Choroid plexus epithelial cell (primary cell): Measurements from ENCODE around the gene DRD4.
"Not testable (repeated sequence)": the region's sequence is repeated elsewhere in the genome, so short reads cannot be mapped to it uniquely, and the experiment has no call there.

Source experiments
- DNase-seq: peaks from one replicate; pipeline ENCODE4 v3.0.0-alpha.2; 2010; ENCODE audit warnings: low read depth
- H3K4me3 ChIP-seq: 2 replicates; pipeline ENCODE4 v1.5.1; 2011; ENCODE audit warnings: low read depth, mild to moderate bottlenecking, control low read depth, low read length, moderate library complexity
- CTCF ChIP-seq: conservative IDR thresholded peaks from 2 replicates; pipeline ENCODE4 v1.5.1; 2011; ENCODE audit warnings: low read depth, mild to moderate bottlenecking, control low read depth, inconsistent platforms, low read length, moderate library complexity

DRD4 gene

GRCh38 chr11:645536-645935 lies 8.5 kb downstream of the DRD4 start:
- H3K4me3 ChIP-seq = no peak overlapping the region
- no peak for TF ChIP-seq CTCF
- DNase-seq = no peak

- TF ChIP-seq CTCF = no peak
- DNase-seq = no peak
- no peak overlapping the region for H3K4me3 ChIP-seq
Observed at GRCh38 chr11:646214-646613, 9.1 kb downstream of the DRD4 start.

- DNase-seq = not testable (repeated sequence)
Observed at GRCh38 chr11:647672-648158, 10.6 kb downstream of the DRD4 start.

GRCh38 chr11:650482-650881 lies 13.4 kb downstream of the DRD4 start:
- DNase-seq = no peak
- TF ChIP-seq CTCF = no peak
- no peak overlapping the region for H3K4me3 ChIP-seq

More at GRCh38 chr11:647672-648158, 10.6 kb downstream of the DRD4 start:
- H3K4me3 ChIP-seq = not testable (repeated sequence)

- DNase-seq, H3K4me3 ChIP-seq: not testable (repeated sequence)
Observed at GRCh38 chr11:653136-653535, 16.1 kb downstream of the DRD4 start.

- no peak for TF ChIP-seq CTCF
- H3K4me3 ChIP-seq = no peak overlapping the region
- DNase-seq = no peak
Observed at GRCh38 chr11:653837-654236, 16.8 kb downstream of the DRD4 start.

GRCh38 chr11:654444-654843 lies 17.4 kb downstream of the DRD4 start:
- not testable (repeated sequence) for DNase-seq, H3K4me3 ChIP-seq

- no peak for DNase-seq
- no peak overlapping the region for H3K4me3 ChIP-seq
- no peak for TF ChIP-seq CTCF
Observed at GRCh38 chr11:655036-655726, 18.1 kb downstream of the DRD4 start.
